Fibroblast of villous mesenchyme (primary cell): Measurements from ENCODE around the gene KLK4. TPM values are rescaled to one million over a fixed set of nuclear protein-coding genes. Genes with fewer than 3 reads are reported as not detected.
A peak's percentile ranks its signal among the peaks of the same experiment; 100 is the strongest.

ENCODE experiments used
- DNase-seq: peaks from one replicate; pipeline ENCODE4 v3.0.0-alpha.2; 2010; ENCODE audit warnings: low read depth
- H3K4me3 ChIP-seq: 2 replicates; pipeline ENCODE4 v1.5.1; 2011; ENCODE audit warnings: low read depth, mild to moderate bottlenecking, low read length
- total RNA-seq: library from RNA; depleted of rRNA; stranded (reverse); fragments of >200 nt; gene quantifications from 2 replicates; pipeline ENCODE4 v1.2.3, GENCODE V29; 2012
- TF ChIP-seq, protein P1 (sequence below): IDR thresholded peaks from 2 replicates; pipeline ENCODE4 v1.5.1; 2012; ENCODE audit warnings: low read depth, mild to moderate bottlenecking, low read length; ENCODE audit not compliant: insufficient read depth

The KLK4 gene
- total RNA-seq, 1 donor = not detected

DNA sequence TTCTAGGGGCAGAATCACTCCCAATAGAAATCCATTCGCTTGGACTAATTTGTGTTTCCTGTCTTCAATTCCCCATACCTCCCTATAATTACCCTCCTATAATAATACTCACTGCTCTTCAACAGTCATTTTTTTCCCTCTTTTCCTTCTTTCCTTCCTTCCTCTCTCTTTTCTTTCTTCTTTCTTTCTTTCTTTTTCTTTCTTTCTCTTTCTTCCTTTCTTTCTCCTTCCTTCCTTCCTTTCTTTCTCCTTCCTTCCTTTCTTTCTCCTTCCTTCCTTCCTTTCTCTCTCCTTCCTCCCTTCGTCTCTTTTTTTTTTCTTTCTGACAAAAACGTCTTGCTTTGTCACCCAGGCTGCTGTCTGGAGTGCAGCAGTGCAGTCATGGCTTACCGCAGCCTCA, 33.6 kb upstream of the KLK4 start:
- TF ChIP-seq, protein P1, sequence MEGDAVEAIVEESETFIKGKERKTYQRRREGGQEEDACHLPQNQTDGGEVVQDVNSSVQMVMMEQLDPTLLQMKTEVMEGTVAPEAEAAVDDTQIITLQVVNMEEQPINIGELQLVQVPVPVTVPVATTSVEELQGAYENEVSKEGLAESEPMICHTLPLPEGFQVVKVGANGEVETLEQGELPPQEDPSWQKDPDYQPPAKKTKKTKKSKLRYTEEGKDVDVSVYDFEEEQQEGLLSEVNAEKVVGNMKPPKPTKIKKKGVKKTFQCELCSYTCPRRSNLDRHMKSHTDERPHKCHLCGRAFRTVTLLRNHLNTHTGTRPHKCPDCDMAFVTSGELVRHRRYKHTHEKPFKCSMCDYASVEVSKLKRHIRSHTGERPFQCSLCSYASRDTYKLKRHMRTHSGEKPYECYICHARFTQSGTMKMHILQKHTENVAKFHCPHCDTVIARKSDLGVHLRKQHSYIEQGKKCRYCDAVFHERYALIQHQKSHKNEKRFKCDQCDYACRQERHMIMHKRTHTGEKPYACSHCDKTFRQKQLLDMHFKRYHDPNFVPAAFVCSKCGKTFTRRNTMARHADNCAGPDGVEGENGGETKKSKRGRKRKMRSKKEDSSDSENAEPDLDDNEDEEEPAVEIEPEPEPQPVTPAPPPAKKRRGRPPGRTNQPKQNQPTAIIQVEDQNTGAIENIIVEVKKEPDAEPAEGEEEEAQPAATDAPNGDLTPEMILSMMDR = no peak
- H3K4me3 ChIP-seq = no peak overlapping the region
- no peak for DNase-seq

DNA sequence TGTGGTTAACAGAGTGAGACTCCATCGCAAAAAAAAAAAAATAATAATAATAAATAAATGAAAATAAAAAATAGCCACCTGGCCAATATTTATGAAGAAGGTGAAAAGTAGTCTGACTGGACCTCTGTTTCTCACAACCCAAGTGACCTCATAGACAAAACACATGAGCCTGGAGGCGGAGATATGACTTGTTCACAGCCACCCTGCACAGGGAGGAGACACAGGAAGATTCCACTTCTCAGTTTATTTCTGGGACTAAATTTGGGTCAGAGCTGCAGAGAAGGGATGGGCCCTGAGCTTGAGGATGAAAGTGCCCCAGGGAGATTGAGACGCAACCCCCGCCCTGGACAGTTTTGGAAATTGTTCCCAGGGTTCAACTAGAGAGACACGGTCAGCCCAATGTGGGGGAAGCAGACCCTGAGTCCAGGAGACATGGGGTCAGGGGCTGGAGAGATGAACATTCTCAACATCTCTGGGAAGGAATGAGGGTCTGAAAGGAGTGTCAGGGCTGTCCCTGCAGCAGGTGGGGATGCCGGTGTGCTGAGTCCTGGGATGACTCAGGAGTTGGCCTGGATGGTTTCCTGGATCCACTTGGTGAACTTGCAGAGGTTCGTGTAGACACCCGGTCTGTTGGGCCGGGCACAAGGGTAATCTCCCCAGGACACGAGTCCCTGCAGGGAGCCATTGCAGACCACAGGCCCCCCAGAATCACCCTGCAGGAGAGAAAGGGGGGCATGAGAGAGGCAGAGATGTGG, 32.1 kb upstream of the KLK4 start:
- H3K4me3 ChIP-seq = no peak overlapping the region
- no peak for DNase-seq
- TF ChIP-seq, protein P1 = no peak

DNA sequence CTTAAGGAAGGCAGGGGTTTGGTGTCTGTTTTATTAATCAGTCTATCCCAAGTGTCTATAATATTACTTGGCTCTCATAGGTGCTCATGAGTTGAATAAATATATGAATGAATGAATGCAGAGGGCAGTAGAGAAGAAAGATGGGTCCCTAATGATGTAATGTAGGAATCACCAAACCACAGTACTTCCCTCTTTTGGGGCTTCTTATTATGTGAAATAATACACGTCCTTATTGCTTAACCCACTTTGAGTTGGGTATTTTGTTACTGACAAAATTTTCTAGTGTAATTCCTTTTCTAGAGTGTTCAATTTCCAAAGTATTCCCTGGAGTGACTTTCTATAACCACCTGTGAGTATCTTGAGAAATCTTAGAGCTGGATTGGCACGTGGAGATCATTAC, 28.4 kb upstream of the KLK4 start:
- TF ChIP-seq, protein P1 = no peak
- no peak for DNase-seq
- H3K4me3 ChIP-seq = no peak overlapping the region

DNA sequence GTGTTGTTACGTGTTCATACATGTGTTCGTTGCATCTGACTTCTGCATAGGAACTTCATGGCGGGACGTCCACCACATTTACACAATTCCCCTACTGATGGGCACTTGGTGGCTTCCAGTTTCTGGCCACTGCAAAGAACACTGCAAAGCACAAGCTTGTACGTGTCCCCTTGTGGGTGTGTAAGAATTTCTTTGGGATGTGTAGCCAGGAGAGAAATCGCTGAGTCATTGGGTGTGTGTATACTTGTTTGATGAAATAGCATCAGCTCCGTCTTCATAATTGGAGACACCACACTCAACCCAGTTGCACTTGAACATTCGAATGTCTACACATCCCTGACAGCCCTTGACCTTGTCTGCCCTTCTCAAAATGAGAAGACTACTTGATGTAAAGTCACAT, 22.4 kb upstream of the KLK4 start:
- no peak overlapping the region for H3K4me3 ChIP-seq
- DNase-seq = peak; percentile 17
- TF ChIP-seq, protein P1 = no peak

DNA sequence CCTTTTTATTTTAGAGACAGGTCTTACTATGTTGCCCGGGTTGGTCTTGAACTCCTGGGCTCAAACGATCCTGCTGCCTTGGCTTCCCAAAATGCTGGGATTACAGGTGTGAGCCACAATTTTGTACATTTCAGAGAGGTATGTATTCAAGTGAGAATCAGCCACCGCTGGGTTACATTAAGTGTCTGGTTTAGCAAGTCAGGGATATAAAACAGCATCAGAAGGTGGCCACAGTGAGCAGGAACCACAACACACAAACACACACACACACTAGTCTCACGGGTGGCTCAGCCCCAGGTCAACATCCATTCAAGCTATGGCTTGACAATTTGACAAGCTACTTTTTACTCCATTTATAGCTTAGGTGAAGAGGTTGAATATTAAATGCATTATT, 21.5 kb upstream of the KLK4 start:
- no peak for DNase-seq
- TF ChIP-seq, protein P1 = no peak

DNA sequence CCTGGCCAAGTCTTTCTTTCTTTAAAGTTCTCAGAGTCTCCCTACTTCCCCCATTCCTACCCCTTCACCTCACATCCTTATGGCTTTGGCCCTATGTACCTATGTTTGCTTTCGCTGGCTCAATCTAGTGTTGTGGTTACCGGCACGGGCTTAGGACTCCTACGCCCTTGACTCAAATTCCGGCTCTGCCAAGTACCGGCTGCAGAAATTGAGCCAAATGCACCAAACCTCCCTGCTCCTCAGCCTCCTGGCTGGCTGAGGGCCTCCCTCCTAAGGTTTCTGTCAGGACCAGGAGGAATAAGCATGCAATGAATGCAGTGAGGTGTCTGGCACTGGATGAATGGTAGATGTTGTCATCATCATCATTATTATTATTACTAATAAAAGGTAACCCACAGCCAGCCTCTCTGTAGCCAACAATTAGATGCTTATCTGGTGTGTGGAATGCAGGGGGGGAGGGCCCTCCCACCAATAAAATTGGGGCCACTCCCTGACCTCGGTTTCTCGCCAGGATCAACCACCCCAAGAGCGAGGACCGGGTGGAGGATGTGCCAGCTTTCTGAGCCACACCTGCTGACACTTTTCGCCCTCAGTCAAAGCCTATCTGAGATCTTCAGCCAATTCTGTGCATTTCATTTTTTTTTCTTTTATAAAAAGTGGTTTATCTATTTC, 21.0 kb upstream of the KLK4 start:
- no peak for DNase-seq
- TF ChIP-seq, protein P1 = no peak
- no peak overlapping the region for H3K4me3 ChIP-seq

More for the DNA sequence above, 21.5 kb upstream of the KLK4 start:
- H3K4me3 ChIP-seq = no peak overlapping the region
